Testis (tissue), 3 donors: Measurements from ENCODE around the gene GLG1. TPM values are rescaled to one million over a fixed set of nuclear protein-coding genes. Genes with fewer than 3 reads are reported as not detected.

Source experiments
- DNase-seq: peaks from one replicate; pipeline ENCODE4 v3.0.0-alpha.2; 2019
- H3K27ac ChIP-seq, 2 donors: fragments of 200-600 bp; sonication (generic); one replicate each; pipeline ENCODE4 v1.5.1; 2019
- H3K27me3 ChIP-seq: fragments of 200-600 bp; sonication (generic); one replicate; pipeline ENCODE4 v1.5.1; 2019
- H3K36me3 ChIP-seq: fragments of 200-600 bp; sonication (generic); one replicate; pipeline ENCODE4 v1.5.1; 2017; ENCODE audit warnings: low read depth; ENCODE audit errors: missing control alignments
- H3K4me1 ChIP-seq: fragments of 200-600 bp; sonication (generic); one replicate; pipeline ENCODE4 v1.5.1; 2019
- H3K4me3 ChIP-seq, 2 donors: fragments of 200-600 bp; sonication (generic); one replicate each; pipeline ENCODE4 v1.5.1; 2017 to 2019
- H3K9me3 ChIP-seq: fragments of 200-600 bp; sonication (generic); one replicate; pipeline ENCODE4 v1.5.1; 2017
- POLR2A ChIP-seq: fragments of 450-650 bp; IDR thresholded peaks from one replicate; pipeline ENCODE4 v1.6.1; 2017; ENCODE audit warnings: antibody characterized with exemption, mild to moderate bottlenecking, moderate library complexity
- WGBS, 2 donors: methylation state at CpG; one replicate each; pipeline ENCODE4 v1.1.5; 2018; 5-methylcytosine and 5-hydroxymethylcytosine counted together
- intact Hi-C: fragments of 100-400 bp; cut with DNase I; formaldehyde crosslinking; loops from one replicate; pipeline ENCODE4 v1.15.1; 2023; ENCODE audit warnings: low total_unique reads
- polyA plus RNA-seq: library from polyadenylated mRNA; stranded (reverse); fragments of 350-450 nt; fragmentation: Illumina TruSeq; extraction: RNeasy Lipid Tissue Mini Kit (QIAGEN cat#74804); gene quantifications from one replicate; pipeline ENCODE4 v1.2.3, GENCODE V29; 2014; ENCODE audit warnings: low read depth, low replicate concordance; ENCODE audit not compliant: insufficient read depth
- total RNA-seq, 2 donors: library from RNA; depleted of rRNA; stranded (reverse); fragments of >200 nt; gene quantifications; one replicate each; pipeline ENCODE4 v1.2.3, GENCODE V29; 2016
- TF ChIP-seq, protein P1 (sequence below), 3 experiments: fragments of 450-650 bp in 2 of 3; fragments of 200-600 bp in 1 of 3; sonication (generic) in 1 of 3; IDR thresholded peaks; one replicate each; pipeline ENCODE4 v1.5.1; 2016 to 2019; ENCODE audit warnings: antibody characterized with exemption in 3 of 3, mild to moderate bottlenecking in 2 of 3, moderate library complexity in 1 of 3

Gene GLG1
- total and polyA plus RNA-seq, 3 donors from 2014 or later: 151 to 268 (median 206) TPM

DNA sequence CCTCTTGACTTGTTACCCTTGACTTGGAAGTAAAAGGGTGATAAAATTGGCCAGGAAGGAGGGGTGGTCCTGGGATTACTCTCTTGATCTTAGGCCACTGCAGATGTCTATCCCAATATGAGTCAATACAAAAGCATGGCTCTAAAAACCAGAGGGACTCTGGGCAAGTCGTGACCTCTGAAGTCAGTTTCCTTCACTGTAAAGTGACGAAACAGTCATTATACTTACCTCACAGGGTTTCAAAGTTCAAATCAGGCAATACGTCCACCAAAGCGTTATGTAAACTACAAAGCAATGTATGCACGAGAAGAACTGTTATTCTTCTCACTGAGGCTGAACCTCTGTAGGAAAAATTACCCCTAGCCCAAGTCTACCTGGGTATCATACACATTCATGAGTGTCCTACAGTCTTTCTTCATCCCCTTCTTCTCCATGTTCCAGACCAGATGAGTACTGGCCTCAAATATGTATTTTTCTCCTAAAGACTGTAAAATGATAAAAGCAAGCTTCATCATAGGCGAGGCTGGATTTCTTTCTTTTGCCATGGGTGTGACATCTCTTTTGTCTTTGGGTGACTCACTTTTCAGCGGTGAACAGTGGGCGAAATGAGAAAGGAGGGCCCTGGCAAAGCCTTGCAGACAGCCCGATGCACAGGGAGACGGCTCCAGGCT, 151.2 kb downstream of the GLG1 start:
- Histone ChIP-seq H3K27ac (no peak overlapping the region), H3K4me3 (no peak overlapping the region), H3K36me3 (no peaks in the 10 kb centered on the region), H3K4me1 (no peaks in the 10 kb centered on the region), H3K27me3 (no peaks in the 10 kb centered on the region), H3K9me3 (no peaks in the 10 kb centered on the region)
- WGBS, 2 donors: 89 to 94% methylated on average over 10 of the region's 10 CpGs
- DNase-seq: no peak
- intact Hi-C loops: loop anchor here (10.0 kb wide), 1 partner anchor 169 kb away; no protein-coding TSS in a partner anchor
- TF ChIP-seq POLR2A: no peak
- TF ChIP-seq, protein P1, sequence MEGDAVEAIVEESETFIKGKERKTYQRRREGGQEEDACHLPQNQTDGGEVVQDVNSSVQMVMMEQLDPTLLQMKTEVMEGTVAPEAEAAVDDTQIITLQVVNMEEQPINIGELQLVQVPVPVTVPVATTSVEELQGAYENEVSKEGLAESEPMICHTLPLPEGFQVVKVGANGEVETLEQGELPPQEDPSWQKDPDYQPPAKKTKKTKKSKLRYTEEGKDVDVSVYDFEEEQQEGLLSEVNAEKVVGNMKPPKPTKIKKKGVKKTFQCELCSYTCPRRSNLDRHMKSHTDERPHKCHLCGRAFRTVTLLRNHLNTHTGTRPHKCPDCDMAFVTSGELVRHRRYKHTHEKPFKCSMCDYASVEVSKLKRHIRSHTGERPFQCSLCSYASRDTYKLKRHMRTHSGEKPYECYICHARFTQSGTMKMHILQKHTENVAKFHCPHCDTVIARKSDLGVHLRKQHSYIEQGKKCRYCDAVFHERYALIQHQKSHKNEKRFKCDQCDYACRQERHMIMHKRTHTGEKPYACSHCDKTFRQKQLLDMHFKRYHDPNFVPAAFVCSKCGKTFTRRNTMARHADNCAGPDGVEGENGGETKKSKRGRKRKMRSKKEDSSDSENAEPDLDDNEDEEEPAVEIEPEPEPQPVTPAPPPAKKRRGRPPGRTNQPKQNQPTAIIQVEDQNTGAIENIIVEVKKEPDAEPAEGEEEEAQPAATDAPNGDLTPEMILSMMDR (IDR thresholded peaks at IDR 0.05): no peak

DNA sequence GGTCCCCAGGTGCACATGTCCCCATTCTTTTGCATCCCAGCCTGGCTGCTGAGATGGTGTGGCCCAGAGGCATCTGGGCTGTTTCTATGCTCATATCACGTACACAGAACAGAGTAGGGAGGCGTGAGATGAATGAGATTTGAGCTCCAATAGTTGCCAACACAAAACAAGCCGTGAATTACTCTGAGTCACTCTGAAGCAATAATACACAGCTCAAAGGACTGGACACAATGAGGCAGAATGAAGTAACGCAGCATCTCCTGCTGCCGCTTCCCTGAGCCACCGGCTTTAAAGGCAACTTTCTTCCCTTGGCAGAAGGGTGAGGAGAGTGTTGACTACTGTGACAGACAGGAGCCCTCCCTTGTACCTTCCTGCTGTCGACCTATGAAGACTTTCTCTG, 151.7 kb downstream of the GLG1 start:
- Histone ChIP-seq H3K4me3 (no peak overlapping the region), H3K27ac (no peak overlapping the region), H3K27me3 (no peaks in the 10 kb centered on the region), H3K4me1 (no peaks in the 10 kb centered on the region), H3K9me3 (no peaks in the 10 kb centered on the region), H3K36me3 (no peaks in the 10 kb centered on the region)
- no peak for DNase-seq
- WGBS, 2 donors: 80 to 98% methylated on average over 5 to 7 of the region's 7 CpGs
- intact Hi-C loops: loop anchor here (10.0 kb wide), 1 partner anchor 170 kb away; no protein-coding TSS in a partner anchor
- no peak for TF ChIP-seq POLR2A
- TF ChIP-seq, protein P1 (IDR thresholded peaks at IDR 0.05): no peak

DNA sequence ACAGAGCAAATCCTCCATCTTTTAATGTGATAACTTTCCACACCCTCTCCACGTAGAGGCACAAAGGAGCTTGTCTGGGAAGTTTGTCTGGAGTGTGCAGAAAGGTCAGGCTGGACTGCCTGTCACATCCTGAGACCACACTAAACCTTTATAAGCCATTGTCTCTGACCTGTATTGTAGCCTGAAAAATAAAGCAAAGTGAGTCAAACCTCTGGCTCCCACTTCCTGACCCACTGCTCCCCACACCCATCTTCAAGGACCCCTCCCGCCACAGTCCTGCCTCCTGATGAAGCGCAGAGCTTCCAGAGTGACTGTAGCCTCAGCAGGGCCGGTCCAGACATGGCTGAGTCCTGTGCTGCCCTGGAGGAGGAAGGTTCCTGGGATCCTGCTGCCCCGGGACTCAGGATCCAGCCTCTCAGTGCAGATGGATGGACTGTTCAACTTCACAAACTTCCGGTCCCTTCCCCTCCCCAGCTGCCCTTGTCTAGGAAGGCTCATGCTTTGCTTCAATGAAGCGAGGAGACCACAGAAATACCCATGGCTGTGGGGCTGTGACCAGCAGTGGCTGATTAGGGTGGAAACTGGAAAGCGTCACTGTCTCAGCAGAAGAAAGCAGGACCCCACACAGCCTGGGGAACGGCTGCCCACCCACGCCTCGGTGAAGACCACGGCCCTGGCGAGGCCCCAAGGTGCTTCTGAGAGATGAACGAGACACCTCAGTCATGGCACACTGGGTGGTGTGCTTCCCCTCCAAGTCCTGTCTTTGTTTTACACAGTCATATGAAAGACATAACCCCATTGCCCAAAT, 154.8 kb downstream of the GLG1 start:
- 94 to 97% methylated on average over 10 to 14 of the region's 14 CpGs for WGBS, 2 donors
- Histone ChIP-seq H3K36me3 (no peaks in the 10 kb centered on the region), H3K9me3 (no peaks in the 10 kb centered on the region), H3K27ac (no peak overlapping the region), H3K27me3 (no peaks in the 10 kb centered on the region), H3K4me1 (peaks cover 12% of the 10 kb centered on the region), H3K4me3 (no peak overlapping the region)
- TF ChIP-seq, protein P1 (IDR thresholded peaks at IDR 0.05): no peak
- no peak for TF ChIP-seq POLR2A
- intact Hi-C loops: loop anchor here (10.0 kb wide), 1 partner anchor 173 kb away; no protein-coding TSS in a partner anchor
- DNase-seq: no peak

DNA sequence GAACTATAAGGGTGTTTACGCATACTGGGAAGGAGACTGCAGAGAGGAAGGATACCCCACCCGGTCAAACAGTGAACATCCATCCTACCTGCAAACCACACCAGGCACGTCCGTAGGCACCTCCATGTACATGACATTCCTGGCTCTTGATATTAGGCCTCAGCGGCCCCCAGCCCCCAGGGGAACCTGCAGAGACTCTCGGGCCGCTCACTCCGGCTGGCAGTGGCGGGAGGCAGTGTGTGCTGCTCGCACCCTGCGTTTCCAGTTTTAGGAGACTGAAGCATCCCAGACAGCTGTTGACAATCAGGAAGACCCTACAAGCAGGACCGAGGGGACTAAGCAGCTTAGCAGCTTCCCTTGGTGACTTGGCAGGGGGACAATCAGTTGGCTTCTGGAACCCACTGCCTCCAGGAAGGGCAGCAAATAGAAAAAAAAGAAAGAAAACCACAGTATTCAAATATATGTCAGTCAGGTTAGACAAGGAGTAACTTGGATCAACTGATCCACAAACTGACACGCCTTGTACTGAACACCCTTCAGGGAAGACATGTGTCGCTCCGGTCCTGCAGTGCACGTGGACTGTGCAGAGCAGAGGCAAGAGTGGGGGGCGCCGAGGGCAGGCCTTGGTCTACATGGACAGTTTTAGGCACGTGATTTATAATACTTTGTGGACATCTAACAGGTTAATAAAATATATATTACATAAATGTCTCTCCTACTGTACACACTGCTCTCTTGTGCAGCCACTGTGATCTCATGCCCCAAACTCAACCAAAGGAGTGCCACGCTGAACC, 155.8 kb downstream of the GLG1 start:
- H3K27me3 ChIP-seq: no peaks in the 10 kb centered on the region
- H3K4me3 ChIP-seq: no peak overlapping the region
- no peaks in the 10 kb centered on the region for H3K36me3 ChIP-seq
- H3K9me3 ChIP-seq: no peaks in the 10 kb centered on the region
- peaks cover 12% of the 10 kb centered on the region for H3K4me1 ChIP-seq
- intact Hi-C loops: loop anchor here (10.0 kb wide), 1 partner anchor 174 kb away; no protein-coding TSS in a partner anchor
- TF ChIP-seq, protein P1 (IDR thresholded peaks at IDR 0.05): no peak
- TF ChIP-seq POLR2A: no peak
- WGBS, 2 donors: 93 to 94% methylated on average over 14 to 20 of the region's 20 CpGs
- H3K27ac ChIP-seq: no peak overlapping the region
- no peak for DNase-seq
